HPDE6-E6E7 (cell line): ENCODE data around the gene TENM3.

ENCODE experiments used
- DNase-seq: peaks from one replicate; pipeline ENCODE4 v3.0.0; 2011; ENCODE audit warnings: missing footprints; ENCODE audit errors: extremely low spot score

Gene TENM3

DNA sequence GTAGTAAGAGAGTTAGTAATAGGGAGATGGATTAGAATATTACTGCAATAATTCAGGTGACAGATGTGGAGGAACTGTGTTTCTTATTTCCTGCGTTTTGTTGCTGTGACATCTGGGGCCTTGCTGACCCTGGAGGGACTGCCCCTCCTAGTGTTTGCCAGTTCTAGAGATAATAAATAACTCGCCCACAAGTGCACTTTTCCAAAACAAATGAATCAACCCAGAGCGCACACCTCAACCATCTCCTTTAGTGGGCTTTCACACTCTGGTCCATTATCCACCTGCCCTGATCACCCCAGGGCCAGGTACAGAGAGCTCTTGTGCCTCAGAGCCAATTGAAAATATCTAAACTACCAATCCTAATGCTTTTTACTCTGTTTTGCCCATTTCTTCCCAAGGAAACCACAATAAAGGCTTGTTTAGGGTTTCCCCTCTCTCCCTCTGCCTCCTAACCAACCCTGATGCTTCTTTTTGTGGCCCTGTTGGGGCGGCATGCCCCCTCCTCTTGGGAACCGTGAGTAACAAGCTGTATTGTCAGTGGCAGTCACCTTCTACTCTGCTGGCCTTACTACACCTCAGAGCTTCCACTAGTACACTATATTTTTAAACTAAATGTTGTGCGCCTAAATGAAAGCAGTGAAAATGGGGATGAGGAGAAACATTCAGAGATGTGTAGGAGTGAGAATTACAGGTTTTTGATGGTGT, 270.5 kb downstream of the TENM3 start:
- no peak for DNase-seq

- no peak for DNase-seq
Measured at GRCh38 chr4:182518421-182518820, 275.2 kb downstream of the TENM3 start.

- no peak for DNase-seq
Measured at GRCh38 chr4:182519528-182519927, 276.3 kb downstream of the TENM3 start.

GRCh38 chr4:182521011-182521410, 277.8 kb downstream of the TENM3 start:
- DNase-seq = no peak

DNA sequence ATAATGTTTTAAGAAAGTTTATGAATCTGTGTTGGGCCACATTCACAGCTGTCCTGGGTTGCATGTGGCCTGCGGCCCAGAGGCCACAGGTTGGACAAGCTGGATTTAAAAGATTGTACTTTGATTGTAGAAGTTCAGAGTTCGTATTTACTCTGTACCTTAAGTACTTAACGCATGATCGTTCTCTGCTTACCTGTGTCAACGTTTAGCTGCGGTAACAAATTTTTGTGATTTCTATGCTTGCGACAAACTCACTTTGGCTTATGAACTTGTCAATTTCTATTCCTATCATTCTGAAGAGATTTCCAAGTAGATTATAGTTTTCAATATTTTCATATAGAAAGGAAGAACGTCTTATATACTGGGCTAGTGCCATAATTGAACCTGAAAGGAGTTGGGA, 285.6 kb downstream of the TENM3 start:
- no peak for DNase-seq

DNA sequence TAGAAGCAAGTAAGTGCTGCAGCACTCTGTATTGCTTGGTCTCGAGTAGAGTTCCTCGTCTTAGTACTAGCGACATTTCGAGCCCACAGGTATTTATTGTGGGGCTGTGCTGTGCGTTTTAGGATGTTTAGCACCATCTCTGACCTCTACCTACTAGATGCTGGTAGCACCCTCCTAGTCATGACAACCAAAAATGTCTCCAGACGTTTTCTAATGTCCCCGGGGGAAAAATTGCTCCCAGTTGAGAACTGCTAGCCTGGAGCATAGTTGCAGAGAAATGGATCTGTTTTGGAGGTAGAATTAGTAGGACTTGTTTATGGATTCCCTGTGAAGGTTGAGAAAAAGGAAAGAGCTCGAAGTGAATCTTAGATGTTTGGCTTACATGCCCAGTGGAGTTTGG, 287.2 kb downstream of the TENM3 start:
- DNase-seq = no peak

- DNase-seq = no peak
Measured at GRCh38 chr4:182531555-182532162, 288.5 kb downstream of the TENM3 start.

DNA sequence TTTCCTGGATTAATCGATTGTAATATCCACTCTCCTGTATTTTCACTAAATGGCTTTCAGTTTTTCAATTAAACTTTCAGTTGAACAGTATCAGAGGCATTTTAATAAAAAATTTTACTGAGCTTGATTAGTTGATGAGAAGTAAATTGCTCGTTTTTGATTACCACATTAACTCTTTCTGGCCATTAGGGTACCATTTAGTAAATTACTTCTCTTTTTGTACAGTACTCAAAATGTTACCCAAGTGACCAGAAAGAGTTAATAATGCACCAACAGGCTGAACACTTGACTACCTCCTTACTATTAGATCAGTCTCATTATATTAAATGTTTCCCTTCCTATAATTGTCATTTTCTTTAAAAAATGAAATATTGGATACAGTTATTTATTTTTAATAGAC, 289.2 kb downstream of the TENM3 start:
- DNase-seq = no peak

- peak; percentile 58 for DNase-seq
Measured at GRCh38 chr4:182533964-182534363, 290.8 kb downstream of the TENM3 start.

- no peak for DNase-seq
Measured at GRCh38 chr4:182536221-182536811, 293.1 kb downstream of the TENM3 start.

DNA sequence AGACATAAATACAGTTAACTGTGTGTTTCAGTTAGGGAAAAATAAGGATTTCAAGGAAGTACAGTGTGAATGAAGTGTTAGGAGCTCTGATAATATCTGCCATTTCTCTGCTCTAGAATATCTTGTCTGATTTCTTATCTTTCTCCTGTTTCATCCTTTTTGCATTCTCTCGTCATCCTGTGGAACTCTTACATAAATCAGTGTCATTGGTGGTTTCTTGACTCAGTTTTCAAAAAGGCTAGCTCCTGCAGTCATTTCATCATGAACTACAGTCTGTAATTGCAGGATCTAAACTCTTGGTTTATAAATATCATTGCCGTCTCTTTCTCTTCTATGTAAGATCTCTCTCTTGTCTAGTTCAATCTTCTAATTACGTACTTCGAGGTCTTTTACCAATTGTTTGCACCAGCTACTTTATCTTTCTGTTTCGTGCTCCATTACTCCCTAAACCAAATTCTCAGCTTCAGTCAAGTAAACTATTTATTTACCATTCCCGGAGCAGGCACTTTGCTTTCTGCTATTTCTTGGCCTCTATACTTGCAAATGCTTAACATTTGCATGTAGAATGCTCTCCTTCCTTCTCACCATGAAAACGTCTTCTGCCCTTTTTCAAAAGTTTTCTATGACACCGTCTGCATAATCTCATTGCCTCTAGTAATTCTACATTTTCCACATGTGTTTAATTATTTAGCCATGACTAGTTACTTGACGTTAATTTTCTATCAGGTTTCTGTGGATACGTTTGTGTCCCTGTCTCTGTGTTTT, 294.0 kb downstream of the TENM3 start:
- no peak for DNase-seq

- DNase-seq = no peak
Measured at GRCh38 chr4:182538031-182538430, 294.8 kb downstream of the TENM3 start.

- DNase-seq = no peak
Measured at GRCh38 chr4:182540496-182540895, 297.3 kb downstream of the TENM3 start.

DNA sequence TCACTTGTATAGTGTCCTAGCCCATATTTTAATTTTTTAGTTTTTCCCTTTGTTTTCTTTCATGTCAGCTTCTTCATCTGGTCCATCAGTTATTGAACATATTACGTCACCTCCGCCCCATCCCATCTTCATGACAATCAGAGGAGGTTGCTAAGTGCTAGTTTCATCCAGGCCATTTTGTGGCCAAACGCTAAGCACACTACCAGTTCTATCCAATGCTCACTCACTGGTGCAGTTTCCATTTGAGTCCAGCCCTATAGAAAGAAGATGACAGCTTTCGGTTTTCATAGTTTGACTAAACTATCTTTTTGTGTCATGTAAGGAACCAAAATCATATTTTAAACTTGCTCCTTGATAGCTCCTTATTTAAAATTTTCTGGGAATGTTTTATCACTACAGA, 304.2 kb downstream of the TENM3 start:
- no peak for DNase-seq

DNA sequence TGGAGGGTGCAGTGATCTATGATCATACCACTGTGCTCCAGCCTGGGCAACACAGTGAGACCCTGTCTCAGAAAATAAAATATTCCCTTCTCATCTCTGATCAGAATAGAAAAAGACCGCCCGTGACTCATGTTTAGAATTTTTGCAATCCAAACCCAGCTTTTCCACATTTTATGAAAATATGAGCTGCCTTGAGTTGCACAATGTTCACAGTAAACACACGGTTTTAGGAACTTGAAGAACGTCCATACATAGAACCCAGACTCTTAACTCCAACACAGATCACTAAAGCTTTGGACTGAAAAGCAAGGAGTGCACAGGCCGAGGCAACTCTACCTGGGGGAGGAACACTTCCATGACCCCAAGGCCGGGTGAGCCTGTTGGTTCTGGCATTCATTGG, 305.0 kb downstream of the TENM3 start:
- no peak for DNase-seq

DNA sequence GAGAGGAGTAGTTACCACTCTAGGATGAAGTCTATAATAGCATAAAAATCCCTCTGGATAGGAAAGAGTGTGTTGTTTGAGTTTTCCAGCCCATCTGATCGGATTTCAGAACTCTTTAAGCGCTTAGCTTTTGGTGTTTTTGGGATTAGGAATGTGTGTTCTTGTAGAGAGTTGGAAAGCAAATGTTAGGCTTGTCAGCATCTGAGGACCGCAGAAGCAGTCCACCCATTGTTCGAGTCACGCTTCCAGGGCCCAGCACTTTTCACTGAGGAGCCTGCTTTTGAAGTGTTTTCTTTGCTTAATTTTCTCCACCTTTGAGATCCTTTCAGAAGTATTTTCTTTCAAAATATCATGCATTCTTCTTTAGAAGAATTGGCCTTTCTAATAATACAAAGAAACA, 306.2 kb downstream of the TENM3 start:
- no peak for DNase-seq

GRCh38 chr4:182552948-182553347, 309.7 kb downstream of the TENM3 start:
- DNase-seq = no peak

- no peak for DNase-seq
Measured at GRCh38 chr4:182553653-182554052, 310.5 kb downstream of the TENM3 start.

GRCh38 chr4:182554736-182555135, 311.5 kb downstream of the TENM3 start:
- no peak for DNase-seq

- DNase-seq = no peak
Measured at GRCh38 chr4:182555997-182556418, 312.8 kb downstream of the TENM3 start.

GRCh38 chr4:182556580-182556979, 313.4 kb downstream of the TENM3 start:
- DNase-seq = no peak

DNA sequence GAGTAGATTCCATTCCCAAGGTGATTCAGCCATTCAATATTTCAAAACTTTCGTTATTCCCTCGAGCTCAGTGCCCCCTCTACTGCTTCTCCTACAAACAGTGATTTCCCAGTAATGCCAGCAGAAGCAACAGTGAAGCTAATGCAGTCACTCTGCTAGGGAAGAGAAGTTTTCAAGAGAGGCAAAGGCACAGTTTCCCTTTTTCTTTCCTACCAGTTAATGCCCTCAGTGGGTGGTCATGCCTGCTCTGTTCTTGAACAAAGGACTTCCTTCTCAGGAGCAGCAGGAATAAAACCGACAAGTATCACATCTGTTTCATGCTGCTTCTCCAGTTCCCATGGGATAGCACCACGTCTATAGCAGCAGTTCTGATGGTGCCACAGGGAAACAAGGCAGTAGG, 317.2 kb downstream of the TENM3 start:
- no peak for DNase-seq

DNA sequence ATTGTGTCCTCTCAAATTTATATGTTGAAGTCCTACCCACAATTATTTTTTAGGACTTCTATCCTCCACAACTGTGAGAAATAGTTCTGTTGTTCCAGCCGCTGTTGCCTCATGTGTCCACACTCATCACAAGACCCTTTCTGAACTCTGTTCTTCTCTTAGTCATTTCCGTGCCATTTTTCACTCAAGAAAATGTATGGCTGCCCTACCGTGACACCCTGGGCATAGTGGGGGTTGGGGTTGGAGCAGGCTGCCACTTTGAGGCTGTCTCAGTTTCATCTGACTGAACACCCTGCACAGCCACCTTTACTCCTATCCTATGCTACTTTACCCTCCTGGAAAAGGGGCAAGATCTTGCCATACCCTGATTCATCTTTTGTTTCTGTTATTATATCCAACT, 319.1 kb downstream of the TENM3 start:
- no peak for DNase-seq
